Endothelial cell of umbilical vein (primary cell): ENCODE measurements around the gene MMRN2.

Source experiments
- MAX ChIP-seq: IDR thresholded peaks from 2 replicates; pipeline ENCODE4 v1.6.1; 2011; ENCODE audit not compliant: insufficient read depth, insufficient read length
- MYC ChIP-seq: IDR thresholded peaks from one replicate; pipeline ENCODE4 v1.6.1; 2011; ENCODE audit warnings: mild to moderate bottlenecking, low read depth, low read length
- POLR2A ChIP-seq: IDR thresholded peaks from 2 replicates; pipeline ENCODE4 v1.6.1; 2012; ENCODE audit warnings: low read depth, mild to moderate bottlenecking, control low read depth, low read length
- POLR2AphosphoS5 ChIP-seq: IDR thresholded peaks from 2 replicates; pipeline ENCODE4 v1.6.1; 2012; ENCODE audit warnings: low read depth, mild to moderate bottlenecking, control low read depth, low read length, moderate library complexity; ENCODE audit not compliant: insufficient read depth
- TF ChIP-seq, protein P1 (sequence below), 2 donors: IDR thresholded peaks; 1 replicate in 1 of 2; 2 replicates in 1 of 2; pipeline ENCODE4 v1.5.1; 2011; ENCODE audit warnings: low read length in 2 of 2, mild to moderate bottlenecking in 2 of 2, moderate library complexity in 2 of 2, control low read depth in 1 of 2, inconsistent platforms in 1 of 2, low read depth in 1 of 2; ENCODE audit not compliant: insufficient read depth in 1 of 2; ENCODE audit errors: extremely low read depth in 1 of 2

DNA sequence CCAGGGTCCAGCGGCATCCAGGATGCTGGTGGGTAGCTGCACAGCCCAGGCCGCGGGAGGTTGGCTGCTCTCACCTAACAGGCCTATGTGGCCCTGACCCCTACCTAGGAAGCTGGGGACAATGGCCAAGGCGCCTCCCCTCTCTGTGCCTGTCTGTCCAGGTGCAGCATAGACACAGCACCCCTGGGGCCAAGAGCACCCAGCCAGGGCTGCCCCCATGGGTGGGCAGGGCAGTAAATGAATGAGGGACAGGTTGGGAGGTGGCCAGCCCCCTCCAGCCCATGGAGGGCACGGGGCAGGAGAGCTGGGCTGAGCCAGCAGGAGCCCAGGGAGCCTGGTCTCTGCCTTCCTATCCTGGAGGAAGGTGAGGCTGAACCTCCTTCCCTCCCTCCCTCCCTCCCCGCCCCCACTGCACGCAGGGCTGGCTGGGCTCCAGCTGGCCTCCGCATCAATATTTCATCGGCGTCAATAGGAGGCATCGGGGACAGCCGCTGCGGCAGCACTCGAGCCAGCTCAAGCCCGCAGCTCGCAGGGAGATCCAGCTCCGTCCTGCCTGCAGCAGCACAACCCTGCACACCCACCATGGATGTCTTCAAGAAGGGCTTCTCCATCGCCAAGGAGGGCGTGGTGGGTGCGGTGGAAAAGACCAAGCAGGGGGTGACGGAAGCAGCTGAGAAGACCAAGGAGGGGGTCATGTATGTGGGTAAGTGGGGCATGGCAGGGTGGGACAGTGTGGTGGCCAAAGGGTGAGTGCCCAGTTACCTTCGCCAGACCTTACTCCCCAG lies 893 bp upstream of the MMRN2 start, which contains the start of gene SNCG:
- TF ChIP-seq MYC (no peak), POLR2A (no peak), MAX (no peak), POLR2AphosphoS5 (no peak)
- TF ChIP-seq, protein P1, sequence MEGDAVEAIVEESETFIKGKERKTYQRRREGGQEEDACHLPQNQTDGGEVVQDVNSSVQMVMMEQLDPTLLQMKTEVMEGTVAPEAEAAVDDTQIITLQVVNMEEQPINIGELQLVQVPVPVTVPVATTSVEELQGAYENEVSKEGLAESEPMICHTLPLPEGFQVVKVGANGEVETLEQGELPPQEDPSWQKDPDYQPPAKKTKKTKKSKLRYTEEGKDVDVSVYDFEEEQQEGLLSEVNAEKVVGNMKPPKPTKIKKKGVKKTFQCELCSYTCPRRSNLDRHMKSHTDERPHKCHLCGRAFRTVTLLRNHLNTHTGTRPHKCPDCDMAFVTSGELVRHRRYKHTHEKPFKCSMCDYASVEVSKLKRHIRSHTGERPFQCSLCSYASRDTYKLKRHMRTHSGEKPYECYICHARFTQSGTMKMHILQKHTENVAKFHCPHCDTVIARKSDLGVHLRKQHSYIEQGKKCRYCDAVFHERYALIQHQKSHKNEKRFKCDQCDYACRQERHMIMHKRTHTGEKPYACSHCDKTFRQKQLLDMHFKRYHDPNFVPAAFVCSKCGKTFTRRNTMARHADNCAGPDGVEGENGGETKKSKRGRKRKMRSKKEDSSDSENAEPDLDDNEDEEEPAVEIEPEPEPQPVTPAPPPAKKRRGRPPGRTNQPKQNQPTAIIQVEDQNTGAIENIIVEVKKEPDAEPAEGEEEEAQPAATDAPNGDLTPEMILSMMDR (IDR thresholded peaks at IDR 0.05; ENCODE audit: extremely low read depth in 1 of 2, insufficient read depth in 1 of 2, low read depth in 1 of 2, low read length in 2 of 2) = no peak
